ENCODE data around the gene ATXN1. TPM values are rescaled to one million over a fixed set of nuclear protein-coding genes. Genes with fewer than 3 reads are reported as not detected.
A peak's percentile ranks its signal among the peaks of the same experiment; 100 is the strongest.

ATXN1 gene
- total RNA-seq, 1 experiment from 2014 or later, result 5.6 TPM

DNA sequence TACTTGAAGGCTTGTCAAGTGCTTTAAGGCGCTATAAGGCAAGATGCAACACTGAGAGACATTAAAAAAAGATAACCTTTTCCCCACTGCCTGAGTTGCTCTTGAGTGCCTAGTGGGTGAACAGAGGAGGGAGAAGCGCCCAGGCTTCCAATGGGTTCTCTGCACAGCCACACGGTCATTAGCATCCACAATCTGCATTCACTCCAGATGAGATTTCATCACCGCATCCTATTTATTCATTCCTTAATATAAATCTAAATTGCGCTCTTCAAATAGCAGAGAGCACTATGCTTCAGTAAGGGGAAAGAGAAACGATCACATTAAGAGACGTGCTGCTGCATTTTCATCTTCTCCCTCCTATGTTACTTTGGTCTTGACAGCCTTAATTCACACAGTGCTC, 219.2 kb downstream of the ATXN1 start:
- no peak overlapping the region for H3K27ac ChIP-seq (ENCODE audit: insufficient read length, low read depth, low read length)
- no peaks in the 10 kb centered on the region for H3K79me2 ChIP-seq (ENCODE audit: insufficient read depth, low read length)
- H3K14ac ChIP-seq (ENCODE audit: insufficient read depth, low read length), result no peak overlapping the region
- no peak overlapping the region for H2AK5ac ChIP-seq (ENCODE audit: insufficient read length, low read length)
- no peak overlapping the region for H3K4ac ChIP-seq (ENCODE audit: low read depth, low read length)
- no peak for DNase-seq
- H3K4me1 ChIP-seq (ENCODE audit: insufficient read depth, low read length), result 0 out of 2 replicates have a peak, but pooled peaks cover 2% of the 10 kb centered on the region
- no peak overlapping the region for H4K8ac ChIP-seq (replicated peaks; ENCODE audit: insufficient read length, low read depth, low read length)
- H2BK12ac ChIP-seq (ENCODE audit: insufficient read length, low read depth, low read length), result no peak overlapping the region
- no peak overlapping the region for H3K23ac ChIP-seq (ENCODE audit: insufficient read length, low read depth, low read length)
- no peaks in the 10 kb centered on the region for H3K79me1 ChIP-seq (ENCODE audit: insufficient read depth, low read depth, low read length, poor library complexity, severe bottlenecking)
- no peak overlapping the region for H4K5ac ChIP-seq (ENCODE audit: insufficient read length, low read depth, low read length)
- H4K91ac ChIP-seq (ENCODE audit: insufficient read length, low read depth, low read length), result no peak overlapping the region
- no peaks in the 10 kb centered on the region; a peak in 1 of 7 replicates for H3K36me3 Mint-ChIP-seq (ENCODE audit: insufficient read depth in 1 of 3, low read depth in 3 of 3)
- no peak overlapping the region for H2BK15ac ChIP-seq (ENCODE audit: low read depth, low read length)
- no CpG with 5 or more reads among the region's 7 CpGs for WGBS (ENCODE audit: extremely low coverage, insufficient read length, low lambda C conversion rate)
- peak overlapping the region in 1 of 3 experiments; percentile 86; a peak in 1 of 7 replicates for H3K27ac Mint-ChIP-seq
- no peaks in the 10 kb centered on the region for H4K20me1 ChIP-seq (ENCODE audit: control insufficient read depth, insufficient read depth, insufficient read length)
- no peak overlapping the region for H3K56ac ChIP-seq (ENCODE audit: insufficient read length, low read depth, low read length)
- no peak overlapping the region for H3K4me2 ChIP-seq (ENCODE audit: insufficient read depth, insufficient read length, low read length)
- H3K18ac ChIP-seq (ENCODE audit: insufficient read length, low read depth, low read length), result no peak overlapping the region
- no peak overlapping the region for H2AFZ ChIP-seq (ENCODE audit: low read length)
- TF ChIP-seq CTCF (conservative IDR thresholded peaks at IDR 0.05), result no peak
- H2BK120ac ChIP-seq (ENCODE audit: low read depth, low read length, poor library complexity, severe bottlenecking), result no peak overlapping the region
- H3K4me3 Mint-ChIP-seq, result no peak overlapping the region
- no peaks in the 10 kb centered on the region for H3K9me3 ChIP-seq (ENCODE audit: control insufficient read depth, low read depth, low read length)
- no peak overlapping the region for H3T11ph ChIP-seq (ENCODE audit: low read length)
- no peak overlapping the region for H2BK5ac ChIP-seq (ENCODE audit: insufficient read length, low read length)
- no peaks in the 10 kb centered on the region for H3K23me2 ChIP-seq (ENCODE audit: insufficient read length, low read depth, low read length, poor library complexity, severe bottlenecking)
- H3K4me1 Mint-ChIP-seq, result peaks cover 7% of the 10 kb centered on the region in 2 experiments; a peak in 3 of 4 replicates
- H2BK20ac ChIP-seq (ENCODE audit: low read depth, low read length, poor library complexity, severe bottlenecking), result no peak overlapping the region
- no peaks in the 10 kb centered on the region for H3K27me3 Mint-ChIP-seq (ENCODE audit: low read depth)
- H3K9ac ChIP-seq (ENCODE audit: extremely low read depth, insufficient read length, low read length), result no peak overlapping the region
- H3K9me3 Mint-ChIP-seq, result no peaks in the 10 kb centered on the region
- no peaks in the 10 kb centered on the region for H3K27me3 ChIP-seq (ENCODE audit: insufficient read depth, low read length)
